Stimulated activated CD4-positive, alpha-beta T cell treated with anti-CD3 and anti-CD28 coated beads, TNF-alpha, amount 100 ng/mL, for 4 hours (primary cell): ENCODE results near the gene TENM4.

Source experiments
- DNase-seq, 3 experiments: peaks; one replicate each; pipeline ENCODE4 v3.0.0-alpha.2; 2020; ENCODE audit warnings: low read depth in 3 of 3

TENM4 gene

DNA sequence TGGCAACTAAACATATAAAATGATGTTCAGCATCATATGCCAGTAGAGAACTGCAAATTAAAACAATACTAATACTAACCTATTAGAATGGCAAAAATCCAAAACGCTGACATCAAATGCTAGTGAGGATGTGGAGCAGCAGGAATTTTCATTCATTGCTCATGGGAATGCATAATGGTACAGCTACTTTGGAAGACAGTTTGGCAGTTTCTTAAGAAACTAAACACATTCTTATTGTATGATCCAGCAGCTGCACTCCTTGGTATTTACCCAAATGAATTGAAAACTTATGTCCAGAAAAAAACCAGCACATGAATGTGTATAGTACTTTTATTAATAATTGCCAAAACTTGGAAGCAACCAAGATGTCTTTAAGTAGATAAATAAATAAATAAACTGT lies 258.0 kb downstream of the TENM4 start:
- no peak for DNase-seq

DNA sequence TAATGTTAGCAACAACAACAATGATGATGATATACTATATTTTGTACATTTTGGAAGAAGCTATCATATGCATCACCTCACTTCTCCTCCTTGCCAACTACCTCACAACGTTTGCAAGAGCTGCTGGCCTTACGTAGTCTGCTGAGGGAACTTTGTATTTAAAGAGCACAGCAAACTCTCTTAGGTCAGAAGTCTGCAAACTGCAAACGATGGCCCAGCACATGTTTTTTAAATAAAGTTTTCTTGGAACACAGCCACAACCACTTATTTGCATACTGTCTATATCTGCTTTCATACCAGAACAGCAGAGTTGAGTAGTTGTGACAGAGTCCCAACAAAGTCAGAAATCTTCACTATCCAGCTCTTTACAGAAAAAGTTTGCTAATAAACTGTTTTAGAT lies 261.7 kb downstream of the TENM4 start:
- DNase-seq, result no peak

DNA sequence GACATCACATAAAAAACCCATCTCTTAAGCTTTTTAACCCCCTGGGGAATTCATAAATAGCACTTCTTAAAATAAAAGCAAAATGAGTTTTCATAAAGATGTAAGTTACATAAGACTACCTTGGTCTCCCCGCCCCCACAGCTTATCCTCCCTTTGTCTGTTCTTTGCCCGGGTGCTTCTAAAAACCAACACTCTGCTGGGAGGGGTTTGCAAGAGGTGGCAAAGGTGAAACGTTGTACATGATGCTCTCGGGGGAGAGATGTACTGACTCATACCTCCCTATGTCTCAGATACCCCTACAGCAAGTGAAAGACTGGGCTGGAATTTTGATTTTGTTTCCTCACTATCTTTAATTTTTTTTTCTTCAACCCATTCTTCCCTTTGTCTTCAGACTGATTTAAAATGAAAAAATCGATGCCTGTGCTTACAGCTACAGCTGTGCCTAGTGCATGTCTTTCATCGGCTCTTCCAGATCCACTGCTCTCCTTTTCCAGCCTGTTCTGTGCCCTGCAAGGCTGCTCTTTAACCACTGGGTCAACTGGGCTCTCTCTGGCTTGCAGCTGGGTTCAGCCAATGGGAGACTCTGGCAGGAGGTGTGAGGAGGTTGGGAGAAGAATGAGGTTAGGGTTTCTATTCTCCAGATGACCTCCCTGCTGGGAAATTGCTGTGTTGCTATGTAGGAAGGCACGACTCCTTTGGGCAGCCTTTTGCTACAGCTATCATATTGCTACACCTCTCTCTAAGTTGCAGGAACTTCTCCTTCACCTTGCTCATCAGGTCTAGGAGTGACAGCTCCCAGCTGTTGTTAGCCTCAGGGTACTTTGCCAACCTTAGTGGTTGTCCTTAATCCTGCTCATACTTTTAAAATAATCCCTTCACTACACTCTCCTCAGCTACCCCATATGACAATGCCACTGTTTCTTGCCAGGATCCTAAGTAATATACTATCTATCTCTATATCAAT lies 266.5 kb downstream of the TENM4 start:
- no peak for DNase-seq

DNA sequence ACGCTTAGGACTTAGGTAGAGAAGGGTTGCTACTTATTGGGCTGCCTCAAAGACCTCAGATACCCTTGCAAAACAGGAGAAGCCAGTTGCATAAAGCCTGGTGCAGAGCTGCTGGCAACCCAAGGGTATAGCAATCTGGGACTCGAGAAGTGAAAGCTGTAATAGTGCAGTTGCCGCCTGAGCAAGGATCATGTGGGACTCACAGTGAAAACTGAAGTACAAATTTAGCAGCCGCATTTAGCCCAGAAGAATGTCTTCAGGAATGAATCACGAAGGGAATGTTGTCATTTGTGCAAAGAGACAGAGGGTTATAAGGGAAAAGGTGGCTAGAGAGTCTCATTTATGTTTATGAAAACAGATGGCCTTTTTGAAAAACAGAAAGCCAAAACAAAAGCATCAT lies 267.2 kb downstream of the TENM4 start:
- no peak for DNase-seq

DNA sequence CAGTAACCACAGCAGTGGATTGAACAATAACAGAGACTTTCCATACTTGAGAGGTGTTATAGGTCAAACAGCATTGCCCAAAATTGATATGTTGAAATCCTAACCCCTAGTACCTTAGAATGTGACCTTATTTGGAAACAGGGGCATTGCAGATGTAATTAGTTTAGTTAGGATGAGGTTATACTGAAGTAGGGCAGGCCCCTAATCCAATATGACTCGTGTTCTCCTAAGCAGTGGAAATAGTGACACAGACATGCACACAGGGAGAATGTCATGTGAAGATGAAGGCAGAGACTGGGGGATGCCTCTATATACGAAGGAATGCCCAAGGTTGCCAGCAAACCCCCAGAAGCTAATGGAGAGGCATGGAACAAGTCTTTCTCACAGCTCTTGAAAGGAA lies 270.5 kb downstream of the TENM4 start:
- no peak for DNase-seq

DNA sequence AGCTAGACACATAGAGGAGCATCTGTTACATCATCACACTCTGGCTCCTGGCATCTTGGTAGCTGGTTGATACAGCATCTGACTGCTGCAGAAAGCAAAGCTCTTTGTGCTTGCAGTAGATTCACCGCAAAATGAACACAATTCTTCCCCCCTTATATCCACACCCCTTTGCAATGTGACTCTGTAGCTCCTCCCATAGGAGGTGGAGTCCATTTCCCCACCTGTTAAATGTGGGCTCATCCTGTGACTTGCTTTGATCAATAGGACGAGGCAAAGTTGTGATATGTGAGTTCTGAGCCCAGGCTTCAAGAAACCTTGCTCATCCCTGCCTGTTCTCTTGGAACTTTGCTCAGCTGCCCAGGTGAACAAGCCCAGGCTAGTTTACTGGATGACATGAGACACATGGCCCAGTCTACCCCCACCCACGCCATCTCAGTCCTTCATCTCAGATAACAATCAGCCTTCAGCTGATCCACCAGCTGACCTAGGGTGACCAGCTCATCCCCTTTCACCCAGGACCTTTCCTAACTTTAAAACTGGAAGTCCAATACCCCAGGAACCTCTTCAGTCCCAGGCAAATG lies 272.2 kb downstream of the TENM4 start:
- DNase-seq, result no peak

DNA sequence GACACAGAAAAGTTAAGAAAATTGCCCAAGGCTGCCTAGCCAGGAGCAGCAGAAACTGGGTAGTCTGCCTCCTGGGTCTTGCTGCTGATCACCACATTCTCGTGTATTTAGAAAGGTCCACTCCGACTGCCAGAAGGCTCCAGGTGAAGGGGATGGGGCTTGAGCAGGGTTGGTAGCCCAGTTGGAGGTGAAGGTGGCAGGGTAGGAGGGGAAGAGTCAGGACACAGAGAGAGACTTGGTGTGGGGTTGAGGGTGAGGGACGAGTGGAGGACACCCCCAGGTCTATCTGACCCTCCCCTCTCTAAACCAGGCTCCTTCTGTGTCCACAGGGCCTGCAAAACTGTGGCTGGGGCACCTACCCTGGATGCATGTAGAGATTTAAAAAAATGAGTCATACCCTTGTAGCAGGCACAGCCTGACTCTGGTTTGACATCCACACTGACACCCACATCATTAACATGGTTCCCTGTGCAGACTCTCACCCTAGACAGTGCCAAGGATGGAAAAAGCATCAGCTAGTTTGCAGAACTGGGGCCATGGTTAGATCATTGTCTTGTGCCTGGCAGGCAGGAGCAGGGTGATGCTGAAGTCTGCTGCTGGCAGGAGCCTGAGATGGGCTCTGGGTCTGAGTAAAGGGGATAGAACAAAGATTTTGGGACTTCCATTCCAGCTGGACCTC lies 273.2 kb downstream of the TENM4 start:
- DNase-seq, result no peak

DNA sequence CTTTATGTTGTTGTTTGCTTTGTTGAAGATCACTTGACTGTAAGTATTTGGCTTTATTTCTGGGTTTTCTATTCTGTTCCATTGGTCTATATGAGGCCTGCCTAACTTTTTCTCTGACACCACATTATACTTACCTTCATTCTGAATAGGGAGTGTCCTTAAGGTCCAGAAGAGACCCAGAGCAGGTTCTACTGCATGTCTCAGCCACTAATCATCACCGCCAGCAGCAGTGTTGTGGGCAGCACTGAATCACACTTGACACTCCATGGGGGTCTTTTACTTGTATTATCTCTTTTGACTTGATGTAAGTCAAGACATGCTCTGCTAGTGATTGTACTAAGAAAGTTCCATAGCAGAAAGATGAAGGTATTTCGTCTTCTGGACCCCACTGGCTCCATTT lies 274.9 kb downstream of the TENM4 start:
- no peak for DNase-seq

DNA sequence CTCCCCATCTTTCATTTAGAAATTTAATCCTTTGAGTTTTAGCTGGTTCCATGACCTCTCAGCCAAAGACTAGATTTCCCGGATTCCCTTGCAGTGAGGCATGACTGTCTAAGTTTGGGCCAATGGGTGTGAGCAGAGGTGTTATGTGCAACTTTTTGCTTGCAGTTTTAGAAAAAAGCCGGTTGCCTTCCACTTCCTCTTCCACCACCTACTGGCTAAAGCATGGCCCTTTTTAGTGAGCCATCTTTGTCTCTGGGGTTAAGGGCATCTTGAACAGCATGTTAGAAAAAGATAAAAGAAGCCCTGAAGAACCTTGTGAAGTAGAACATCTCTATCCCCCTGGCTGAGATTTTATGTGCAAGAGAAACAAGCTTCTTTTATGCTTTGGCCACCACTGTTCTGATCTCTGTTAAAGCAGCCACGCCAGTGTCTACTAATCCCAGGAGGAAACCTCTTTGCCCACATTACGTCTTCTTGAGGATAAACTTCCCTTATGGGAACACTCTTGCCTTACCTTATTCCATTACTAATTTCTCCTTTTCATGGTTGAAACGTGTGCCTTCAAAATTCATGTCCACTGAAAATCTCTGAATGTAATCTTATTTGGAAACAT lies 279.9 kb downstream of the TENM4 start:
- no peak for DNase-seq

DNA sequence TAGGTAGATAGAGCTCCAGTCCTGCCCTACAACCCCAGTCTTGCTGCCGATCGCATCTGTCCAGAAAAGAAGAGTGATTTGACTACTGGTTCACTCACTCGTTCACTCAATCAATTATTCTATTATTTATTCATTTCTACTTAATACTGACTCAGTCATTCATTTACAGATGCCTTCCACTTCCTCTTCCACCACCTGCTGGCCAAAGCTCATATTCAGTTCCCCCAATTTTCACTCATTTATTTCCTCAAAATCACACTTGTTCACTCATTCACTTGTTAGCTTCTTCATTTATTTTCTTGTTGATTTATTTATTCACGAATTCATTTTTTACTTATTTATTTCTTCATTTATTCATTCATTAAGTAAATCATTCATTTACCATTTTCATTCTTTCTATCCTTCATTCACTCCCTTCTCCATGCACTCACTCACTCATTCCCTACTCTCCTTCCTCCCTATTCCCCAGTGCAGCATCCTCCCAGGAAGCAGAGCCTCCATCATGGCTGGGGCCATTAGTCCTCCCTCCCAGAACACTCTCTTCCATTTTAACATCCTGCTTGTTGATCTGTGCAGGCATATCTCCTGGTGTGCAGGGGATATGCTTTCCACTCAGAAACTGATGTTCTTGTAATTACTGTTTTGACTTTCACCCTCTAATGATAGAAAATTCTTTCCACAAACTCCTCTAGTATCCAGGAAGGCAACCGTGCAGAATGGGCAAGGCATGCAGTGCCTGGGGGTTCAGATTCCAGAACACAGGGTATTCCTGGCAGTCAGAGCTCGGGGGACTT lies 281.0 kb downstream of the TENM4 start:
- no peak for DNase-seq

DNA sequence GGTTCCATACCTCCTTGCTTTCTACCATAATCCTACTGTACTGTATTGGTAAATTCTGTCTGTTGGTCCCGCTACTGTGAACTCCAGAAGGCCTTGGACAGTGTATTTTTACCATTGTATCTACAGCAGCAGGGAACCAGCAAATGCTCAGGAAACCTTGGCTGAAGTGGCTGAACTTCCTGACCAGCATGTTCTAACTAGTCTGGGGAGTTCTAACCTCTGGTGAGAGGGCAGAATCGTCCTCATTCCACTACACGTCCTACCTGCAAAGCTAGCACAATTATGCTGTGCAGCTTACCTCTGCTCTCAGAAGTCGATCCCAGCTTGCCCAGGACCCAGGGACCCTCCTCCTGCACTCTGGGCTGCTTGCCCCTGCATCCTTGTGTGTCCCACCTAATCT lies 283.1 kb downstream of the TENM4 start:
- no peak for DNase-seq

DNA sequence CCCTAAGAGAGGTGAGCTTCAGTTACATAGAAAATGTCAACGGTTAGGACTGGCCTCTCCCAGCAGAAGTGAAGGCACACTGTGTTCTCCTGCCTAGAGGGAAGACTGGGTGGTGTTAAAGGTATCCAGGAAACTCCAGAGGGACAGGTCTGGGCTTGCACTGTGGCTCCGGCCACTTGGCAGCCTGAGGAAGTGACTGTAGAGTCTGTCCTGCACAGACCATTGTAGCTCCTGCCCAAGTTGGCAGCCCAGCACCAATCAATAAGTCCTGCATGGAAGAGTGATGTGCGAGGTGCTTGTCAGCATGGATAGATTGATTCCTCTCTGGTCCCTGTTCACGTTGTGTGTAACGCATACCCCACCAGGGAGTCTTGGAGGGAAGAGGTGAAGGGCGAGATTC lies 284.8 kb downstream of the TENM4 start:
- DNase-seq, result no peak

DNA sequence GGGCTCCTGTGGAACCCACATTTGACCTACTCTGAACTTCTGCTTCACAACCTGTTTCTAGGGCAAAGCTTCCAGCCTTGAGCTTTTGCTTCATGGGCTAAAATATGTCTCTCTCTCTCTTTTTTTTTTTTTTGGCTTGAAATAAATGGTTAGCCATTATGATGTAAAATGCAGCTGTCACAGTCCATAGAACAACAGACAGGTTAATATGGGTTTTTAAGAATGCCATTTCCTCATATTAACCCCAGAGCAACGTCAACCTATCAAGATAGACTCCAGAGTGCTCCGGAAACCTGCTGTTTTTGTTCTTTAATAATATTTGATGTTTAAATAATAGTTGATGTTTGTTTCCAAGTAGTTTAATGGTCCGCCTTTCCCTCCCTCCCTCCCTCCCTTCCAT lies 285.6 kb downstream of the TENM4 start:
- no peak for DNase-seq

DNA sequence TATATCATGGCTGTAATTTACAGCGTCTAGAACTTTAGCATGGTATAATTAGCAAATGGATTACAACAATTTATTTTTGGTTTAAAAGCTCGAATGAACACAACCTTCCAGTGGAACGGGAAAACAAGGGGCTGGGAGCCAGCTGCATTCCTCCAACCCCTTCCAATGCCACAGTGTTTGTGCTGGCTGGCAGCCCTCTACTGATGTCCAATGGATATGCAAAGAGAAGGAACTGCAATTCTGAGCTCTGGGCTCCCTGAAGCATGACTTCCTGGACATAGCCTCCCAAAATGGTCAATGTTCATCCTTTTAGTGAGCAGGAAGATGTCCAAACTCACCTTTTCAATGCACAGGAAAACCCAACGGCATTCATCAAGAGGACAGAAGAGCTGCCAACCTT lies 288.3 kb downstream of the TENM4 start:
- no peak for DNase-seq

DNA sequence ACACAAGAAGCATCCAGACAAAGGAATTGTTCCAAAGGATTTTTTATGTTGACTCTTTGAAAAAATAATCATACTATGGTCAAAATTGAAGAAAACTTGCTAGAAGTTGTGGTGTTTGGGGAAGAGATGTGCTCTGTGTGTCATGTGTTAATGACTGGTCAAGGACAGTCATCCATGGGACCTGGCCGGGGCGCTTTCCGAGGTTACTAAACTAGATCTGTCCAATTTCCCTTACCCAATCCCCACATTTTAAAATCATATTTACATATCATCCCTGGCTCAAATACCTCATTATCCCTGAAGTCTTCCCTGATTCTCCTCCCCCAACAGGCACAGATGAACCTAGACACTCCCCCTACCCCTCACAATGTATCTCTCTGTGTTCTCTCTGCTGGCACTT lies 289.4 kb downstream of the TENM4 start:
- no peak for DNase-seq

DNA sequence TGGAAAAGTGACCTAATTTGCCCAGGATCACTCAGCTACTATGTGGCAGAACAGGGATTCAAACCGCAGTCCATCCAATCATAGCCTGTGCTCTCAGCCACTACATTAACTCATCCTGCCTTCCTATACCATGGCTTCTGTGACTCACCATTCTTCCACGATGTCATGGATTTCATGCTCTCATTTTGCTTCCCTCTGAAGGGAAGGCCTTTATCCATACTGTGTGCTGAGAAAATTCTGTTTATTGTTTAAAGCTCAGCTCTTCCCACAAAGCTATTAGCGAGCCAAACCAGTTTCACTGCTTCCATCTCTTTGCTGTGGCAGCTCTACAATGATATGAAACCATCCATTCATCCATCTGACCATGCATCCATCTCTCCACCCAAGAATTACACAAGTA lies 289.9 kb downstream of the TENM4 start:
- DNase-seq, result no peak

DNA sequence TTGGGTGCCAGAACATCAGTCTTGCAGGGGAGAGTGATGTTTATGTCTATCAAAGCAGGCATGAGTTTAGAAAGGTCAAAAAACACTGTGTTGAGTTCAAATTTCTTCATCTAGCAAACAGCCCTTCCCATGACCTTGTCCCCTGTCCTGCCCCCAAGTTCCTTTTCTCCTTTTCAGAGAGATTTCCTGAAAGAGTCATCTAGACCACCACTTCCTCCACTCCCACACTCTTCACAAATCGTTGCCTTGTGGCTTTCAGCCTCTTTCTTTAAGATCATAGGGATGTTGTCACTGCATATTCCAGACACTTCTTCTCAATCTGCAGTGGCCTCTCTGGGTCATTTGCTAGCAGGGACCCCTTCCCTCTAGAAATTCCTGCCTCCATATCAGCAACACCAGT lies 290.5 kb downstream of the TENM4 start:
- DNase-seq, result no peak

DNA sequence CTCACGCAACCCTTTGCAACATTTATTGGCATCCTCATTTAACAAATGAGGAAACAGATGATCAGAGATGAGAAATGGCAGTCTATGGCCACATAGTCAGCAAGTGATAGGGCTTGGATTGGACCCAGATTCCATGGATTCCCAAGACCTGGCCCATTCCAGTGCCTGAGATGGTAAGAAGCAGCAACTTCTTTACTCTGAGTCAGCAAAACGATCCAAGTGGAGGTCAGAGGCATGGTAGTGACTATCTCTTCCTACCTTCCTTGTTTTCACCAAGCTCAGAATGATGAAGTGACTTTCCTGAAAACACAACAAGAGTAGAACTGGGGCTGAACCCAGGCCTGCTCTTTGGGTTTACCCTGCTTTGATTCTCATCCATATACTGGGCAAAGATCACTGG lies 293.1 kb downstream of the TENM4 start:
- no peak for DNase-seq

DNA sequence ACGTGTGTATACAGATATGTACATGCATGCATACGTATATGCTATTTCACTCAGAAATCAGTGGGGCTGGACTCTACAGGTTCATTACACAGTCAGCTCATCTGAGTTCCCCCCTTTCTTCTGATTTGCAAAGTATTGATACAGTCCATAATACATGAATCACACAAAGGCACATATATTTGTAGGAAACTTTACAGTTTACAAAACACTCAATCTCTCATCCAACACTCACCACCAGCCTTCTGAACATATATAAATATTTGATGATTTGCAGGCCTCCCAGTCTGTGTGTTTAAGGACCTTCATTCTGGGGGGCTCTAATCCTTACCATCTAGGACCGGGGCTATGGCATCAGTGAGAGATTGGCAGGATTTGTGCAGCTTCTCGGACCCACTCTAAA lies 293.8 kb downstream of the TENM4 start:
- no peak for DNase-seq

DNA sequence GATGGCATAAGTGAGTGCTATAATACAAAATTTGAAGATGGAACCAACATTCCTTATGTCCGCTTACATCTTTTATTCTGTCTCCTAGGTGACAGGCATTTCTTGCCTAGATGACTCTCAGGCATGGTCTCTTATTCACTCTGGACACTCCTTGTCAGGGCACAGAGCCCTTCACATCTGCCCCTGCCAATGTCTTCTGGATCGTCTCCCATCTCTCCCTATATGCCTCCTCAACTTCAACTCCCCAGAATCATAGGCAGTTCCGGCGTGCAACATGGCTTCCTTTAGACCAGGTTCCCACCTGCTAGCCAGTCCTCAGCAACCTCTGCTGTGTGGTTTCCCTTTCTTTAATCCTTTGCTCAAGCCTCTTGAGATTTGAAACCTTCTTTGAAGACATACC lies 300.9 kb downstream of the TENM4 start:
- no peak for DNase-seq

DNA sequence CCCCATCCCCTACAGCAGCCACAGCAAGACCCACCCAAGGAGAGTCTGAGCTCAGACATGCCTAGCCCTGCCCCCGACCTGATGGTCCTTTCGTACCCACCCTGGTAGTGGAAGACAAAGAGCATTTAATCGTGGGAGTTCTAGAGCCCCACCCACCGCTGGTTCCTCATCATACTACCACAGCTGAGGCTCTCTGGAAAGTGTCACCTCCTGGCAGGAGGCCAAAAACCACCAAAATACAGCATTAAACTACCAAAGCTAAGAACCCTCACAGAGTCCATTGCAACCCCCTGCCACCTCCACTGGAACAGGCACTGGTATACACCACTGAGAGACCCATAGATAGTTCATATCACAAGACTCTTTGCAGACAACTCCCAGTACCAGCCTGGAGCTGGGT lies 311.1 kb downstream of the TENM4 start:
- no peak for DNase-seq

DNA sequence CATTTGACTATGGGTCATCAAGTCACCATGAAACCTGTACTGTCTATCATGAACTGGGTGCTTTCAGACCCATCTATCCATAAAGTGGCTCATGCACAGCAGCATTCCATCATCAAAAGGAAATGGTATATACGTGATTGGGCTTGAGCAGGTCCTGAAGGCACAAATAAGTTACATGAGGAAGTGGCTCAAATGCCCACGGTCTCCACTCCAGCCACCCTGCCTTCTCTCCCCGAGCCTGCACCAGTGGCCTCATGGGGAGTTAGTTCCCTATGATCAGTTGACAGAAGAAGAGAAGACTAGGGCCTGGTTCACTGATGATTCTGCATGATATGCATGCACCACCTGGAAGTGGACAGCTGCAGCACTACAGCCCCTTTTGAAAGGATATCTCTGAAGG lies 312.5 kb downstream of the TENM4 start:
- no peak for DNase-seq
